DMS114 treated with DMSO at 0.1 percent for 48 hours (cell line): ENCODE results near the gene HPGD.
"Not testable (repeated sequence)": the region's sequence is repeated elsewhere in the genome, so short reads cannot be mapped to it uniquely, and the experiment has no call there.

Experiments
- DNase-seq: peaks from one replicate; lab custom pipeline; 2025; ENCODE audit not compliant: unreplicated experiment; lab: John Stamatoyannopoulos, UW

Gene HPGD

GRCh38 chr4:174528226-174528625, 5.9 kb upstream of the HPGD start:
- no peak for DNase-seq

GRCh38 chr4:174526731-174527130, 4.4 kb upstream of the HPGD start:
- no peak for DNase-seq

DNA sequence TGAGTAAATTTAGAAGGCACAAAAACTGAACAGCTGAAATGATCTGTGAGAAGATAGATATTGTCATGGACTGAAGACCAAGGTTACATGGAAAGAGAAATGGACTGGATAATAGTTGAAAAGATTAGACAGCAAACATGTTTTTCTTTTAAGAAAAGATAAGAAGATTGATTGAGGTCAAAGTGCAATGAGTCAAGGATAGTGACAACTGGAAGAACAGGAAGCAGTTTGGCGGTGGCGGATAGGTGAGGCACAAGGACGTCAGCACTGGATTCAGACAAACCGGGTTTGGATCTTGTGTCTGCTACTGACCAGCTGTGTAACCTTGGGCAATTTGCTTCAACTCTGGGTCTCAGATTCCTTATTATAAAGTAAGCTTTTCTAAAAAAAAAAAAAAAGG, 2.0 kb upstream of the HPGD start:
- no peak for DNase-seq

DNA sequence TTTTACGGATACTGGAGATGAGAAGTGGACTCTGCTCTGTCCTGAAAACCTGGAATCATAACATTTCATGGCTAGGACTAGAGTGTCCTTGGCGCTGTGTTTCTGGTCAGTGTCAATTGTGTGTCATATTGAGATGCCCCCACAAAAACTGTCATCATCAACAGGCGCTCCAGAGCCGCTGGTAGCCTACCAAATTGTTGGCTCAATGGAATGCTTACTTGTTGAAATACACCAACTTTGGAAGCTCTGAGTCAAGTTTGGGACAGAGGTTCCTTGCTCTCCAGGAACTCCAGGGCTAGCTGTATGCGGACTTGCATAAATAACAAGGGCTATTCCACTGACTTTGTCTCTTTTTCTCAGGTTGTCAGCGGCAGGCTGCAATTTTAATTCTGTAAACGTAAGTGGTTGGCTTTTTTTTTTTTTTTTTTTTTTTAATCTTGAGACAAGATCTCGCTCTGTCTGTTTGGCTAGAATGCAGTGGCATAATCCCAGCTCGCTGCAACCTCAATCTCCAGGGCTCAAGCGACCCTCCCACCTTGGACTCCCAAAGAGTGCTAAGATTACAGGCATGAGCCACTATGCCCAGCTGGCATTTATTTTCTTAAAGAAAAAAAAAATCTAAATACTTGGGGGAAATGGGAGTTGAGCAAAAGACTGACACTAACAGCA, 871 bp upstream of the HPGD start:
- no peak for DNase-seq

DNA sequence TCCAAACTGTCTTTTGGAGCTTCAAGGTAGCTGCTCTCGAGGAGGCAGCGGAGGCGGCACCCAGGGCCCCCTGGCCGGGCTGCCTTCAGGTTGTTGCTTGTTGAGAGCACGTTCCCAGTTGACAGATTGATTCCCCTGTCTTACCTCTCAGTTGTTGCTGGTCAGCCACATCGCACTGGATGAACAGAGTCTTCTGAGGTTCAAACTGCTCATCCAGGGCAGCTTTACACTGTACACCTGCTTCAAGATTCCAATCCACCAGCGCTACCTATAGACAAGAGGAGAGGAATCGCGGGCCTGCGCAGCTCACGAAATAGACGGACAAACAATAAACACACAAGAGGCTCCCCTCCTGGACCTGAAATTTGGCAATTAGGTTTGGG, 497 bp downstream of the HPGD start:
- DNase-seq: no peak

DNA sequence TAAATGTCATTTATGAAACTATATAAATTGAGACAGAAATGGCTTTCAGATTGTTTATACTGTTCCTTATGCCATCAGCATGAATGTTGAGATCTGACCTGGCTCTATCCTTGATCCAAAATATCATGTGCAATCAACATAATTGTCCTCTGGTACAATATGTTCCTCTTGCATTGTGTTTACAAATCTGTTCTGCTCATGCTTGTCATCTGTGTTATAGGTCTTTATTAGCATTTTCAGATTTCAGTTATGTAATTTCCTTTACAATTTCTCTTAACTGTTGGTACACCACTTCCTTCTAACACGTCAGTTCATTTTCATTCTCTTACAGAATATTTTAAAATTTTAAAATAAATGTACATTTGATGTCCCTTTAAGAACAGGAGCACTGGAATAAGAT, 1.6 kb downstream of the HPGD start:
- no peak for DNase-seq

- no peak for DNase-seq
Observed at GRCh38 chr4:174517502-174518445, 4.5 kb downstream of the HPGD start.

GRCh38 chr4:174516794-174517193, 5.5 kb downstream of the HPGD start:
- DNase-seq: no peak

GRCh38 chr4:174516345-174516744, 5.9 kb downstream of the HPGD start:
- DNase-seq: no peak

DNA sequence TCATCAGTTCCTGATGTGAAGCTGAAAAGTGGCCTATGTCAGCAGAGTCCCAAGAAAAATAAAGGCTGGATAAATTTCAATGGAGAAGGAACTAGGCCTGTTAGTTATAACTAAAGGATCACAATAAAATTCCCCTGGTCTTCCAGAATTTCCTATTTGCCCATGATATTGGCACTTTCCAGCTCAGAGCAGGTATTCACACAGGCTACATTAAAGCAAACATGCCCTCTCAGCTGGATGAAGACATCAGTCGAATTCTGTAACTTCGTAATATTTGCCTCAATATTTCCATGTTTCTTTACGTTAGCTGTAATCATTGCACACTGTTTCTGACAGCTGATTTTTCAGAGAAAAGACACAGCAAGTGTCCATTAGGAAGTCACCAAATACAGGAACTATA, 9.5 kb downstream of the HPGD start:
- DNase-seq: no peak

GRCh38 chr4:174505892-174506291, 16.4 kb downstream of the HPGD start:
- no peak for DNase-seq

DNA sequence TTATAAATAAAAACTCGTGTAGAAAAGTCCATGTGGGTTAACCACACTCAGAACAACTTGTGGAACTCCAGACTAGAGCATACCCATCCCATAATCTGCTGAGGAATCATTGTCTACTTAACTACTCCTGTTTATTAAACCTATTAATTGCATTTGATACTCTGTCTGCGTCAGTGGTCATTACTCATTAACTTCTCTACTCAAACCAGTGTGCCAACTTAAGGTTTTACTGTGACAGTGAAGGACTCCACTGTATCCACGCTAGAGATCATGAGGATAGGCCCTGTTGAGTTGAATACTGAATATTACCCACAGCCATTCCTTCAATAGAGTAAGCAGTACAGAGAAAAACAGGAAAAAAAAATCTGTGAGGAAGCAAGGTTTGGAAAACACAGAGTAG, 17.3 kb downstream of the HPGD start:
- DNase-seq: no peak

GRCh38 chr4:174503079-174503715, 19.1 kb downstream of the HPGD start:
- DNase-seq: no peak

DNA sequence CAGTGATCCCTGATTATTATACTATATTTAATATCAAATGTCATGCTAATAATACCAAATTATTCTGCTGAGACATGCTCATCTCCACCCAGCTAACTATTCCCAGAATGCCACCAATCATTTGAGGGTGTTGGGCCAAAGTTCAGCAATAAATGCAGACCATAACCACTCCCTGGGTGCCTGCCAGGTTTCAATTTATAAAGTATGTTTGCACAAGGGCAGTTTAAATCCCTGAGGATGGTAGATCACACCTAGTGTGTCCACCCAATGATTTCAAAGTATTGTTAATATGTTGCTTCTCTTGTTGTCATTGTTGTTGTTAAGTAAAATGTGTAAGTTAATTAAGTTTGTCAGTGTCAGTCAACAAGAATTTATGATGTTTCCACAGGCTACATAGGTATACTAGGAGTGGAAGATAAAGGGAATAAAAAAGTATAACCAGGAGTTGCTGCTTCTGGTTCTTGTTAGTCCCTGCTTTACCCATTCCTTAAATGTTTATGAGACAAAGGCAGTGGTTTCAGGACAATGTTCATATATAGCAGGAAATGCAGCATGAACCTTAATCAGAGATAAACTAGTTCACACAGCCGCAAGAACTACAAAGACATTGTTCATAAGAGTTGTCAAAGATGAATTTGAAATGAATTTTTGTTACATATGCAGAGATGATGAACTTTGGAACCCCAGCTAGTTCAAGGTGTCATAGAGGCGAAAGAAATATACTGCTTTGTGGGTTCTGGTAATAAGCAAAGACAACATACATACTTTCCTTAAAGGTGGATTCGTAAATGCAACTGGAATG, 25.5 kb downstream of the HPGD start:
- no peak for DNase-seq

DNA sequence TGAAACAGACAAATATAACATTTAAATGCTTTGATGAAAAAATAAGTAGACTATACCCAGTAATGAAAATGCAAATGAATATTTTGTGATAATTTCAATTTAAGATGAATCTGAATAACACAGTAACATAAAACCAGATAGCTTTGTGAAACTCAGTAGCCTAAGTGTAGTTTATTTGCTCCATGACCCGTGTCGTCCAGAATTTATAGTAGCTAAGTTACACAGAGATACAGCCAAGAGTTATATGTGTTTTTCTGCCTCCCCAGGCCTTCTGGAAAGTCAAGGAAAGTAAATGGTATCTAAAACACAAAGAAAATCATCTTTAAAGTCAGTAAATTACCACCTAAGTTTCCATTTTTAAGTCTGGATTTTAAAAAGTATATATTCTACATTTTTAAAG, 26.7 kb downstream of the HPGD start:
- DNase-seq: no peak

- DNase-seq: no peak
Observed at GRCh38 chr4:174494726-174495125, 27.6 kb downstream of the HPGD start.

DNA sequence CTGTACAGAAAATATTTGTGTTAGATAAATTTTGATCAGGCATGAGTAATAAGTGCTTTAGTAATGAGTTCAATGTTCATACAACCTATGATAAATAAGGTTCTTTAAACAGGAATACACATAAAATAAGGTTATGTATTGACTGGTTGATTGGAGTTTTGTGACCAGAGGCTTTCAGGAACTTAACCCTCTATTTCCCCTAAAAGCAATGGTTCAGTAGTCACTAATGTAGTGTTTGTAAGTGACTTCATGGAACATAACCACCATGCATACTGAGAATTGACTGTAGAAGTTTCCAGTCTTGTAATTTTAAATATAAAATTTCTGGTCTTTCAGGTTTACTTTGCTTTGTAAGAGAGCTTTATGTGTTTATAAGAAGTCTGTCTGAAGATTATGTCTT, 28.1 kb downstream of the HPGD start:
- no peak for DNase-seq

DNA sequence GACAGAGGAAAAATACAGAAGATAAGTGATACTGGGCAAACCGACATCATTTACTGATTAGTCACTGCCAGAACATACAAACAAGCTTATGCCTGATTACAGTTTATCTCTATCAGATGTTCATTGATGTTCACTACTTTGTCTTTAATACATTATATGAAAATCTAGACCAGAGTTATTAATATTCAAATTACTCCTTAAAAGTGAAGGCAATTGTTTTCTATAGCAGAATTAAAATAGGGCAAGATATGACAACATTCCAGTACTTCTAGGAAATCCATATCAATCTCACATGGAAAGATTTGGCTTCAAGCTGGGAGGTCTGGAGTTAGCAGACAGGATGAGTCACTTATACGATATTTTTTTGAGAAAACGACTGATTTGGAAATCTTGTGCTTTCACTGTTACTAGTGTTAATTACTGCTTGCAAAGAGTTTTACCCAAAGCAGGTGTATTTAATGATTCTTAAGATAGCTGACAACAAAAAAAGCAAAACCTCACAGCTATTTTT, 31.8 kb downstream of the HPGD start:
- no peak for DNase-seq

DNA sequence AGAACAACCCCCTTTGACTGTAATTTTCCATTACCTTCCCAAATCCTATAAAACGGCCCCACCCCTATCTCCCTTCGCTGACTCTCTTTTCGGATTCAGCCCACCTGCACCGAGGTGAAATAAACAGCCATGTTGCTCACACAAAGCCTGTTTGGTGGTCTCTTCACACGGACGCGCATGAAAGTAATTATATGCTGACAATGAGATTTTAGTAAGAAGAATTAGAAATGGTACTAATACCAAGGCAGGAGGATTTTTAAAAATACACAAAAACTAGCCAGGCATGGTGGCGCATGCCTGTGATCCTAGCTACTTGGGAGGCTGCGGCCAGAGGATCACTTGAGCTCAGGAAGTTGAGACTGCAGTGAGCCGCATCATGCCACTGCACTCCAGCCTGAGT, 33.9 kb downstream of the HPGD start:
- not testable (repeated sequence) for DNase-seq

- DNase-seq: no peak
Observed at GRCh38 chr4:174485025-174485424, 37.3 kb downstream of the HPGD start.

DNA sequence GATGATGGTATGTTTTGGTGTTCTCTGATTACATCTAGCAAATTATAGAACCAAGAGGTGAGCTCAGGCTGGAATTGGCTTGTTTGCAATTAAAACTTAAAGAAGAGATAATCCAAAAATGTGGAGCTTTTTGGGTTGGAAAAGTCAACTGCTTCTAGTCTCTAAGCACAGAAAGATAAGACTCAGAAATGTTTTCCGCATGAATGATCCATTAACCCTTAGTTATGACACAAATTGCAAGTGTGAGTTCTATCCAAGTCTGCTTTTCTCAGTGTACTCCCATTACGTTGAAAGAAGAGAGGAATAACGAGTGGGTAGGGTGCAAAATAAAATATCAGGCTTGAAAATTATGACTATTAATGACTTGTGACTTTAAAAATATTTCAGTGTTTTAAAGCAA, 38.5 kb downstream of the HPGD start:
- no peak for DNase-seq
